Esophagus squamous epithelium (tissue), 5 donors: ENCODE data around the gene TBC1D26. TPM values are rescaled to one million over a fixed set of nuclear protein-coding genes. Genes with fewer than 3 reads are reported as not detected.
"Not testable (repeated sequence)": the region's sequence is repeated elsewhere in the genome, so short reads cannot be mapped to it uniquely, and the experiment has no call there.

Experiments used
- DNase-seq: peaks from one replicate; lab custom pipeline; 2025; lab: John Stamatoyannopoulos, UW
- H3K27ac ChIP-seq, 4 donors: fragments of 200-600 bp; sonication (generic); one replicate each; pipeline ENCODE4 v1.5.1; 2016 to 2019; ENCODE audit warnings: mild to moderate bottlenecking in 1 of 4
- H3K27me3 ChIP-seq, 4 donors: fragments of 200-600 bp; sonication (generic); 1 replicate in 3 of 4; 2 replicates in 1 of 4; pipeline versions ENCODE4 v1.5.1 to v1.6.0; 2017 to 2021; ENCODE audit warnings: antibody characterized with exemption in 1 of 4
- H3K36me3 ChIP-seq, 3 donors: fragments of 200-600 bp; sonication (generic); one replicate each; pipeline ENCODE4 v1.5.1; 2016 to 2019
- H3K4me1 ChIP-seq, 3 donors: fragments of 200-600 bp; sonication (generic); one replicate each; pipeline ENCODE4 v1.5.1; 2017 to 2019
- H3K4me3 ChIP-seq, 4 donors: fragments of 200-600 bp; sonication (generic); 1 replicate in 3 of 4; 2 replicates in 1 of 4; pipeline ENCODE4 v1.5.1; 2016 to 2019; ENCODE audit warnings: mild to moderate bottlenecking in 2 of 4, moderate library complexity in 1 of 4
- H3K9me3 ChIP-seq, 3 donors: fragments of 200-600 bp; sonication (generic); one replicate each; pipeline ENCODE4 v1.5.1; 2016 to 2019
- POLR2A ChIP-seq, 4 donors: fragments of 450-650 bp; IDR thresholded peaks; one replicate each; pipeline ENCODE4 v1.6.1; 2017; ENCODE audit warnings: antibody characterized with exemption in 4 of 4, mild to moderate bottlenecking in 4 of 4, moderate library complexity in 3 of 4
- WGBS, 2 donors: methylation state at CpG; one replicate each; pipeline ENCODE4 v1.1.5; 2018; 5-methylcytosine and 5-hydroxymethylcytosine counted together
- intact Hi-C: fragments of 100-400 bp; cut with DNase I; formaldehyde crosslinking; loops from one replicate; pipeline ENCODE4 v1.15.0; 2022
- total RNA-seq, 4 donors: library from RNA; depleted of rRNA; stranded (reverse); fragments of >200 nt; gene quantifications; one replicate each; pipeline ENCODE4 v1.1.0, GENCODE V29; 2016
- TF ChIP-seq, protein P1 (sequence below), 6 experiments: fragments of 450-650 bp in 4 of 6; fragments of 200-600 bp in 2 of 6; sonication (generic) in 2 of 6; IDR thresholded peaks; one replicate each; pipeline ENCODE4 v1.5.1; 2016 to 2019; ENCODE audit warnings: antibody characterized with exemption in 6 of 6, mild to moderate bottlenecking in 4 of 6, moderate library complexity in 4 of 6
- donor health status: DM: yes; HTN: yes; CAD: no.

TBC1D26 gene
- total RNA-seq, 4 donors from 2014 or later: not detected

DNA sequence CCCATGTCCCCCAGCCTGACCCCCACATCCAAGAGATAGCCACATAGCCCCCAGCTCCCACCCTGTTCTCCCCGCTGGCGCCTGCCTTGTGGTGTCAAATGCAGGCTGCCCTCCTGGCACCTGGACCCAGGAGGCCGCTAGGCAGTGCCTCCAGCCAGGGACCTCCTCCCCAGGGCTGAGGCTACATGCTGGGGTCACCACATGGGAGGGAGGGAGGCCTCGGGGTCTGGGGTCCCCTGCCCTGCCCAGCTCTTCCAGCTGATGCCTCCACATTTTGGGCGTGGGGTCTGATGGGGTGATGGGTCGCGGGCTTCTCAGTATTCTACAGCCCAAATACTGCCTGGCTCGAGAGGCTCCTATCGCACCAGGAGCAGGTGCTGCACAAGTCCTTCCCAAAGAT is 9.5 kb downstream of the TBC1D26 start:
- Histone ChIP-seq H3K4me1 (no peaks in the 10 kb centered on the region), H3K36me3 (no peaks in the 10 kb centered on the region), H3K4me3 (no peak overlapping the region), H3K27ac (no peak overlapping the region), H3K27me3 (peaks cover 0 to 4% (median 0%) of the 10 kb centered on the region in 4 donors), H3K9me3 (no peaks in the 10 kb centered on the region)
- no peak for TF ChIP-seq POLR2A (IDR thresholded peaks at IDR 0.05)
- TF ChIP-seq, protein P1, sequence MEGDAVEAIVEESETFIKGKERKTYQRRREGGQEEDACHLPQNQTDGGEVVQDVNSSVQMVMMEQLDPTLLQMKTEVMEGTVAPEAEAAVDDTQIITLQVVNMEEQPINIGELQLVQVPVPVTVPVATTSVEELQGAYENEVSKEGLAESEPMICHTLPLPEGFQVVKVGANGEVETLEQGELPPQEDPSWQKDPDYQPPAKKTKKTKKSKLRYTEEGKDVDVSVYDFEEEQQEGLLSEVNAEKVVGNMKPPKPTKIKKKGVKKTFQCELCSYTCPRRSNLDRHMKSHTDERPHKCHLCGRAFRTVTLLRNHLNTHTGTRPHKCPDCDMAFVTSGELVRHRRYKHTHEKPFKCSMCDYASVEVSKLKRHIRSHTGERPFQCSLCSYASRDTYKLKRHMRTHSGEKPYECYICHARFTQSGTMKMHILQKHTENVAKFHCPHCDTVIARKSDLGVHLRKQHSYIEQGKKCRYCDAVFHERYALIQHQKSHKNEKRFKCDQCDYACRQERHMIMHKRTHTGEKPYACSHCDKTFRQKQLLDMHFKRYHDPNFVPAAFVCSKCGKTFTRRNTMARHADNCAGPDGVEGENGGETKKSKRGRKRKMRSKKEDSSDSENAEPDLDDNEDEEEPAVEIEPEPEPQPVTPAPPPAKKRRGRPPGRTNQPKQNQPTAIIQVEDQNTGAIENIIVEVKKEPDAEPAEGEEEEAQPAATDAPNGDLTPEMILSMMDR (IDR thresholded peaks at IDR 0.05): no peak
- WGBS, 2 donors: 80% methylated on average over 1 of the region's 9 CpGs; no CpG with 5 or more reads in 1 of the 2 donors
- no peak for DNase-seq
- intact Hi-C loops: no loop called here

DNA sequence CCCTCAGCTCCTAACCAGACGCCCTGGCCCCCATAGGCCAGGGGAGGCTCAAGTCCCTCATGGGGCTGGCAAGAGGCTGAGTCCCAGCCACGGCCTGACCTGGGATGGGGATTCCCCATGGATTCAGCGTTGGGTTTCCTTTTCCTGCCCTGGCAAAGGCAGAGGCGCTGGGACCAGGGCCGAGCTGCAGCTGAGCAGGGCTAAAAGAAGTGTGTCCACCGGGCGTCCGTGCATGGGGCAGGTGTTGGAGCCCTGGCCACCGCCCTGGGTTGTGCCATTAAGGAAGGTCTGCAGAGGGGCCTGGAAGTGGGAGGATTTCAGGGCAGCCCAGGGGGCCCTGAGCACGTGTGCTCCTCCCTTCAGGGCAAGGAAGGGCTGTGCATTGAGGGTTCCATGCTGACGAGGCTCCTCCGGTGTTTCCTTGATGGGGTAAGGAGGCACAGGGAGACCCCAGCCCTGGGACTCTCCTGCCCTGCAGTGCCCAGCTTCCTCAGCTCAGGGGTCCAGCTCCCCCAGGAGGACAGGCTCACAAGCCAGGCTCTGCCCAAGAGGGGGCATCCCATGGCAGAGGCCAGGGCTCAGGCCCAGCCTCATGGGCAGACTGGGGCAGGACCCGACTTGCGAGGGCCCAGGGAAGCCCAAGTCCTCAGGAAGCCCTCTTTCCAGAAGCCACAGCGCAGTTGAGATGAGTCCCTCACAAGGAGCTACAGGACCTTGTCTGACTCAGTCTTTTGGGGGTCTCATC is 10.1 kb downstream of the TBC1D26 start:
- H3K36me3 ChIP-seq: no peaks in the 10 kb centered on the region
- H3K9me3 ChIP-seq: no peaks in the 10 kb centered on the region
- intact Hi-C loops: no loop called here

DNA sequence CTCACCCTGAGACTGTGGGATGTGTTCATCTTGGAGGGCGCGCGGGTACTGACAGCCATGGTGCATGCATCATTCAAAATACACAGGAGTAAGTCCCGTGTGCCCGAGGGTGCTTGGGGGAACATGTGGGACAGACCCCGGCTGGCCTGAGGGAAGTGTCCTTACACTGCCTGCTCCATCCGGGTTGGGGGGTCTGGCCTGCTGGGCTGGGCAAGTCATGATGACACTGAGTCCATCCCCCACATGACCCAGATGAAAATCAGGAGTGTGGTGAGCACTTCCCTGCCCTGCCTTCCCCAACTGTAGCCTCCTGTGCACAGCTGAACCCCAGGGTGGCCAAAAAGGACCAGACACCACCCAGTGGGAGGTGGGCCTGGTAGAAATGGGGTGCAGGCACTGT is 10.8 kb downstream of the TBC1D26 start:
- WGBS, 2 donors: 95% methylated on average over 7 of the region's 7 CpGs; no CpG with 5 or more reads in 1 of the 2 donors
- Histone ChIP-seq H3K27me3 (peaks cover 0 to 9% (median 0%) of the 10 kb centered on the region in 4 donors), H3K4me3 (no peak overlapping the region), H3K4me1 (no peaks in the 10 kb centered on the region), H3K27ac (no peak overlapping the region), H3K9me3 (no peaks in the 10 kb centered on the region), H3K36me3 (no peaks in the 10 kb centered on the region)
- TF ChIP-seq, protein P1 (IDR thresholded peaks at IDR 0.05): no peak
- no peak for TF ChIP-seq POLR2A (IDR thresholded peaks at IDR 0.05)
- intact Hi-C loops: no loop called here
- DNase-seq: no peak

More for the DNA sequence above, 10.1 kb downstream of the TBC1D26 start:
- Histone ChIP-seq H3K27ac (no peak overlapping the region), H3K4me1 (no peaks in the 10 kb centered on the region), H3K4me3 (no peak overlapping the region), H3K27me3 (peaks cover 0 to 8% (median 0%) of the 10 kb centered on the region in 4 donors)
- 40 to 70% methylated on average over 2 to 6 of the region's 15 CpGs for WGBS, 2 donors
- DNase-seq: no peak
- TF ChIP-seq POLR2A (IDR thresholded peaks at IDR 0.05): no peak
- TF ChIP-seq, protein P1 (IDR thresholded peaks at IDR 0.05): no peak

DNA sequence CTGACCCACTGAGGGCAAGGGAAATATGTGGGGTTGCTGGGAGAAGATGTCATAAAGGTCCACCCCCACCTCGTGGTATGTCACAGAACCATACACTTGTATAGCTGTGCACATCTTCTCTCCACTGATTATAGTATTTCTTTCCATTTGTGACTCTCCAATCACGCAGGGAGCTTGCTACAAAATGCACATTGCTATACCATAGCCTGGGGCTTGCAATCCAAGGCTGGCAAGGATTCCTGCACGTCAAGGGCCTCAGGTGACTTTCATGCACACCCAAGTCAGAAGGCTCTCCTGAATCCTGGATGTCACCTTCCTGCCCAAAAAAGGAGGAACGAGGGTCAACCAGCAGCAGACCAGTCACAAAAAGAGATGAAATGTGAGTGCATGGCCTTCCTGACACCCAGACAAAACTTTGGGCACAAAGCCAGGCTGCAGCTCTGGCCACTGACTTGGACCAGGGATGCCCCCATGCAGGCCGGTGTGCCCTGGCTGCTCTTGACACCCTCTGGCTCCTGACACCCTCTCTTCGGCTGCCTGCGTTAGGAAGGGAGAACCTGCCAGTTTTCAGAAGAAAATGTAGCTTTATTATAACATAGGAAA is 12.1 kb downstream of the TBC1D26 start:
- no peak overlapping the region for H3K4me3 ChIP-seq
- no peak overlapping the region for H3K27ac ChIP-seq
- intact Hi-C loops: no loop called here
- DNase-seq: no peak
- no peaks in the 10 kb centered on the region for H3K36me3 ChIP-seq
- TF ChIP-seq, protein P1 (IDR thresholded peaks at IDR 0.05): no peak
- TF ChIP-seq POLR2A (IDR thresholded peaks at IDR 0.05): no peak
- peaks cover 0 to 11% (median 0%) of the 10 kb centered on the region in 4 donors for H3K27me3 ChIP-seq
- no peaks in the 10 kb centered on the region for H3K4me1 ChIP-seq
- no peaks in the 10 kb centered on the region for H3K9me3 ChIP-seq
- 59 to 60% methylated on average over 3 of the region's 7 CpGs for WGBS, 2 donors

DNA sequence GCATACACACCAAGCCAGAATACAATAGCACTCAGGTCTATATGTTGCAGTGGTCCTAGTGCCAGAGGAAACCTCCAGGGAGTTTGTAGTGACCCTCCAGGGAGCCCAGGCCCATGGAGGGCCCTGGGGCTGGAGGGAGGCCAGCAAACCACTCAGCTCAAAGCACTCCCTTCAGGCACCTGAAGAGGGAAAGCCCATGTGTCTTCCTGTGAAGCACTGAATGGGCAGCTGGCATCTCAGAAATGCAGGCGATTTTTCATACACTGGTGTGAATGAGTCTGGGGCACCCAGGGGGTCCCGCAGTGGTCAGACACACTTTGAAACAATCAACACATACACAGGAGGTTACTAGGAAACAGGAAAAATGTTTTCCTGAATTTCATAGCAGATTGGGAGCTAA is 12.8 kb downstream of the TBC1D26 start:
- TF ChIP-seq POLR2A (IDR thresholded peaks at IDR 0.05): no peak
- TF ChIP-seq, protein P1 (IDR thresholded peaks at IDR 0.05): no peak
- Histone ChIP-seq H3K4me1 (no peaks in the 10 kb centered on the region), H3K4me3 (no peak overlapping the region), H3K27me3 (peaks cover 0 to 16% (median 0%) of the 10 kb centered on the region in 4 donors), H3K9me3 (no peaks in the 10 kb centered on the region), H3K36me3 (no peaks in the 10 kb centered on the region), H3K27ac (no peak overlapping the region)
- WGBS, 2 donors: 53% methylated on average over 2 of the region's 2 CpGs; no CpG with 5 or more reads in 1 of the 2 donors
- no peak for DNase-seq
- intact Hi-C loops: no loop called here

DNA sequence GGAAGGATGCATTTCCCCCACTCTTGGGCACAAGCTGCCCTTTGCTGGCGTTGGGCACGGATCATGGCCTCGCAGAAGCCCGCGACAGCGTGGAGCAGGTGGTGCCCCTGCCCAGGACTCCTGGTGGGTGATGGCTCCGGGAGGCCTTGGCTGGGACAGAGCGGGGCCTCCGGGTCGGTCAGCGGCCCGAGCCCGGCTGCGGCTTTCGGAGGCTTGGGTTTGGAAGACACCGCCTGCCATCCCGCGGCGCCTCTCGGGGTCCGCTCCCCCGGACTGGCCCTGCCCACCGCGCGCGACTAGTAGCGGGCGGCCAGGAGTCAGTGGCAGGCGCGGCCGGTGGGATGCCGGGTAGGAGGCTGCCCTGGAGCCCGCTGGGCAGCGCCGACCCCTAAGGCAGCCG is 17.3 kb downstream of the TBC1D26 start:
- H3K27me3 ChIP-seq: peaks cover 0 to 12% (median 0%) of the 10 kb centered on the region in 4 donors
- H3K4me3 ChIP-seq, H3K27ac ChIP-seq, intact Hi-C loops, DNase-seq, H3K36me3 ChIP-seq, H3K4me1 ChIP-seq, H3K9me3 ChIP-seq: not testable (repeated sequence)
- WGBS, 2 donors: no CpG with 5 or more reads among the region's 36 CpGs

DNA sequence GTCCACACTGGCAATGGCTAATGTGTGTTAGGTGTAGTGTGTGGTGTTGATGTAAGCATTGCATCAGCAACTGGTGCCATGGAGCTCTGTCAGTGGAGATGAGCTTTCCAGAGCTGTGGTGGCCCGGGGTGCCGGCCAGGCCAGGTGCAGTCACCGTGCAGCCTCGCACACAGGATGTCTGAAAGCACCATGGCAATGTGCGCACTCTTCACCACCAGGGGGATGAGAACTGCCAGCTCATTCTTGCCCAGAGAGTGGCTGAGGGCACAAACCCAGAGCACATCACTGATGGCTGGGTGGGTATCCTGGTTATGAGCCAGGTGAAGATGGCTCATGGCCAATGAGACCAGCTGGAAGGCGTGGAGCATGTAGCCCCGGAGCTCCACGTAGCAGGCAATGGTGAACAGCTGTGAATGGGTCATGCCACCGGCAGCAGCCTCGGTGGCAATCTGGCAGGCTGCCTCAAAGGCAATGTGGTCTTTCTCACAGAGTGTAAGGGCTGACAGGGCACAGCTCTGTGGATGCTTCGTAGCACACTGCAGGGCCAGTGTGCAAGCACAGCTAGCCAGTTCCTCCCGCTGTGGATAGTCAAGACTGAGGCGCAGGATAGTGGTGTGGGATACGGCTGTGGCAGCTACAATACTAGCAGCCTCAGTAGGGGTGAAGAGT is 36.9 kb downstream of the TBC1D26 start:
- H3K36me3 ChIP-seq, H3K4me1 ChIP-seq, H3K9me3 ChIP-seq, intact Hi-C loops, H3K27me3 ChIP-seq, DNase-seq, H3K4me3 ChIP-seq, H3K27ac ChIP-seq: not testable (repeated sequence)
- 87% methylated on average over 3 of the region's 14 CpGs; no CpG with 5 or more reads in 1 of the 2 donors for WGBS, 2 donors
